Stimulated activated memory B cell treated with anti-CD40 and anti-IgM and Interleukin-4, amounts not matched to agents 10 μg/mL and 1 μg/mL and 100 μg/mL, for 72 hours (primary cell): Measurements from ENCODE around the gene GRM1.

ENCODE experiments used
- ATAC-seq: fragments of 150-1000 bp; cut with Tn5 transposase; 2 replicates; pipeline ENCODE4 v1.10.0; 2021
- H3K27ac Mint-ChIP-seq: one replicate; pipeline ENCODE4 v1.8.0; 2022; ENCODE audit warnings: mild to moderate bottlenecking, mixed read lengths
- H3K27me3 Mint-ChIP-seq: one replicate; pipeline ENCODE4 v1.8.0; 2022; ENCODE audit warnings: mixed read lengths
- H3K36me3 Mint-ChIP-seq: one replicate; pipeline ENCODE4 v1.8.0; 2022; ENCODE audit warnings: mixed read lengths
- H3K4me1 Mint-ChIP-seq: one replicate; pipeline ENCODE4 v1.8.0; 2022; ENCODE audit warnings: mixed read lengths
- H3K4me3 Mint-ChIP-seq: one replicate; pipeline ENCODE4 v1.8.0; 2022; ENCODE audit warnings: mild to moderate bottlenecking, moderate library complexity, mixed read lengths
- H3K9me3 Mint-ChIP-seq: one replicate; pipeline ENCODE4 v1.8.0; 2022; ENCODE audit warnings: mixed read lengths

Gene GRM1

GRCh38 chr6:146292506-146292905, 263.6 kb downstream of the GRM1 start:
- H3K27me3 Mint-ChIP-seq, result no peaks in the 10 kb centered on the region
- no peaks in the 10 kb centered on the region for H3K9me3 Mint-ChIP-seq
- no peak overlapping the region for H3K27ac Mint-ChIP-seq
- H3K36me3 Mint-ChIP-seq, result no peaks in the 10 kb centered on the region
- no peaks in the 10 kb centered on the region for H3K4me1 Mint-ChIP-seq
- H3K4me3 Mint-ChIP-seq, result no peak overlapping the region
- ATAC-seq, result no peak

DNA sequence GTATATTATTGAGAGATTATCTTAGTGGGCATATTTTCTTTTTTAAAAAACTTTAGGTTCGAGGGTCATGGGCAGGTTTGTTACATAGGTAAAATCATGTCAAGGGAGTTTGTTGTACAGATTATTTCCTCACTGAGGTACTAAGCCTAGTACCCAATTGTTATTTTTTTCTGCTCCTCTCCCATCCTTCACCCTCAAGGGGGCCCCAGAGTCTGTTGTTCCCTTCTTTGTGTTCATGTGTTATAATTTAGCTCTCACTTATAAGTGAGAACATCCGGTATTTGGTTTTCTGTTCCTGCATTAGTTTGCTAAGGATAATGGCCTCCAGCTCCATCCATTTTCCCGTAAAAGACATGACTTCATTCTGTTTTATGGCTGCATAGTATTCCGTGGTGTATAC, 266.8 kb downstream of the GRM1 start:
- Mint-ChIP-seq H3K4me1 (no peaks in the 10 kb centered on the region), H3K4me3 (no peak overlapping the region), H3K36me3 (no peaks in the 10 kb centered on the region), H3K9me3 (no peaks in the 10 kb centered on the region), H3K27ac (no peak overlapping the region), H3K27me3 (no peaks in the 10 kb centered on the region)
- no peak for ATAC-seq

- no peak for ATAC-seq
- H3K4me1 Mint-ChIP-seq, result no peaks in the 10 kb centered on the region
- H3K27ac Mint-ChIP-seq, result no peak overlapping the region
- no peaks in the 10 kb centered on the region for H3K27me3 Mint-ChIP-seq
- no peaks in the 10 kb centered on the region for H3K9me3 Mint-ChIP-seq
- H3K4me3 Mint-ChIP-seq, result no peak overlapping the region
- no peaks in the 10 kb centered on the region for H3K36me3 Mint-ChIP-seq
These were observed 269.0 kb downstream of the GRM1 start for GRCh38 chr6:146297815-146298214.

DNA sequence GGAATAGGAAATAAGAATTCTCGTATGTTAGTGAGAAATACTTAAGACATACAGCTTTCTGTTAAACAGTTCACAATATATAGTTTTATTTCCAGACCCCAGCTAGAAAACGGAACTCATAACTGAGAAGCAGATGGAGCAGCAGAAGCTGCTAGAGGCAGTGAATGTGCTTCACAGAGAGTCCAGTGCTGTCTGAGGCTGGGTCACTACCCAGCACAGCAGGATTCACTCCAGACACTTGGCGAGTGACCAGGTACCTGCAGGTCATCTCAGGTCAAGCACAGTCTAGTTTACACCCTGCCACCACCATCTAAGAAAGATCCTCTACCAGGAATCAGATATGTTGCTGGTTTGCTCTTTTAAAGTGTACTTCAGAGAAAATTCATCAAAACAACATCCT, 271.7 kb downstream of the GRM1 start:
- Mint-ChIP-seq H3K4me3 (no peak overlapping the region), H3K27ac (no peak overlapping the region), H3K27me3 (no peaks in the 10 kb centered on the region), H3K4me1 (no peaks in the 10 kb centered on the region), H3K9me3 (no peaks in the 10 kb centered on the region), H3K36me3 (no peaks in the 10 kb centered on the region)
- ATAC-seq, result no peak

- Mint-ChIP-seq H3K27me3 (no peaks in the 10 kb centered on the region), H3K27ac (no peak overlapping the region), H3K4me1 (no peaks in the 10 kb centered on the region), H3K36me3 (no peaks in the 10 kb centered on the region), H3K9me3 (no peaks in the 10 kb centered on the region), H3K4me3 (no peak overlapping the region)
- no peak for ATAC-seq
These were observed 272.9 kb downstream of the GRM1 start for GRCh38 chr6:146301764-146302163.

- no peak for ATAC-seq
- Mint-ChIP-seq H3K27me3 (no peaks in the 10 kb centered on the region), H3K9me3 (no peaks in the 10 kb centered on the region), H3K4me3 (no peak overlapping the region), H3K27ac (no peak overlapping the region), H3K4me1 (no peaks in the 10 kb centered on the region), H3K36me3 (no peaks in the 10 kb centered on the region)
These were observed 274.1 kb downstream of the GRM1 start for GRCh38 chr6:146302994-146303393.

DNA sequence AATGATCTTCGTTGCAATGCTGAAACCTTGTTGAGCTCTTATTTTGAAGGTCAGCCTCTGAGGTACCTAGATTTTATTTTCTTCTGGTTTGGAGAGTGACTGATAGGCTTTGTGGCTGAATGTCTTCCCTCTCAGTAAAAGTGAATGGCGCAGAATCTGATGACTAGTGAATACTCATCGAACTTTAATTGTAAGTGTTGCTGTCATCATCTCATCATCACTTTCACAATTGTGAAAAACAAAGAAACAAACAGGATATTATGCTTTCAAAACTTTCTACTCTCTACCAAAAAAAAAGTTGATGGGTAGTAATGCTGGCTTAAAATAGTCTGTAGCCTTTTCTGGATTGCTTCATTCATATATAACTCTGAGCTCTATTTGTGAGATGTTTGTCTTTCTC, 275.3 kb downstream of the GRM1 start:
- H3K9me3 Mint-ChIP-seq, result no peaks in the 10 kb centered on the region
- no peaks in the 10 kb centered on the region for H3K27me3 Mint-ChIP-seq
- H3K36me3 Mint-ChIP-seq, result no peaks in the 10 kb centered on the region
- H3K4me3 Mint-ChIP-seq, result no peak overlapping the region
- ATAC-seq, result no peak
- no peaks in the 10 kb centered on the region for H3K4me1 Mint-ChIP-seq
- H3K27ac Mint-ChIP-seq, result no peak overlapping the region

- Mint-ChIP-seq H3K27me3 (no peaks in the 10 kb centered on the region), H3K9me3 (no peaks in the 10 kb centered on the region), H3K4me3 (no peak overlapping the region), H3K36me3 (no peaks in the 10 kb centered on the region), H3K27ac (no peak overlapping the region), H3K4me1 (no peaks in the 10 kb centered on the region)
- no peak for ATAC-seq
These were observed 276.2 kb downstream of the GRM1 start for GRCh38 chr6:146305092-146305491.

DNA sequence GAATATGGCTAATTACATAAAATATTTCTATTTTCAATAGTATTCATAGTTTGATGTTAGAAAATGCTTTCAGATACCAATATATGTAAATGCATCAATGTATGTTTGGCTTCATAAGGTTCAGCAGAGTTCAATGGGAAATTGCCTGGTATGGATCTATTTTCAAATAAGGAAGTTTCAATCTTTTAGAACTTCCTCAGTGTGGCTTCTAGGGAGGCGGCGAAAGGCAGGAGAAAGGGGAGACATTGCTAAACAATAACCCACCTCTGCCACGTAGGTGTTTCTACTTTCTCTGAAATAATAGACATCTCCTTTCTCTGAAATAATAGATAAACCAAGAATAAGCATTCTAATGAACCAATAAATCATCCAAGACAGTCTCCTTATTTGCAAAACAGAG, 277.1 kb downstream of the GRM1 start:
- no peaks in the 10 kb centered on the region for H3K27me3 Mint-ChIP-seq
- H3K27ac Mint-ChIP-seq, result no peak overlapping the region
- H3K4me3 Mint-ChIP-seq, result no peak overlapping the region
- H3K36me3 Mint-ChIP-seq, result no peaks in the 10 kb centered on the region
- H3K9me3 Mint-ChIP-seq, result no peaks in the 10 kb centered on the region
- H3K4me1 Mint-ChIP-seq, result no peaks in the 10 kb centered on the region
- no peak for ATAC-seq

- H3K4me3 Mint-ChIP-seq, result no peak overlapping the region
- no peaks in the 10 kb centered on the region for H3K27me3 Mint-ChIP-seq
- no peak for ATAC-seq
- no peak overlapping the region for H3K27ac Mint-ChIP-seq
- H3K9me3 Mint-ChIP-seq, result no peaks in the 10 kb centered on the region
- H3K4me1 Mint-ChIP-seq, result no peaks in the 10 kb centered on the region
- H3K36me3 Mint-ChIP-seq, result no peaks in the 10 kb centered on the region
These were observed 281.8 kb downstream of the GRM1 start for GRCh38 chr6:146310628-146311027.

- Mint-ChIP-seq H3K4me1 (no peaks in the 10 kb centered on the region), H3K27me3 (no peaks in the 10 kb centered on the region), H3K27ac (no peak overlapping the region), H3K9me3 (no peaks in the 10 kb centered on the region), H3K4me3 (no peak overlapping the region), H3K36me3 (no peaks in the 10 kb centered on the region)
- ATAC-seq, result no peak
These were observed 282.2 kb downstream of the GRM1 start for GRCh38 chr6:146311079-146311478.

DNA sequence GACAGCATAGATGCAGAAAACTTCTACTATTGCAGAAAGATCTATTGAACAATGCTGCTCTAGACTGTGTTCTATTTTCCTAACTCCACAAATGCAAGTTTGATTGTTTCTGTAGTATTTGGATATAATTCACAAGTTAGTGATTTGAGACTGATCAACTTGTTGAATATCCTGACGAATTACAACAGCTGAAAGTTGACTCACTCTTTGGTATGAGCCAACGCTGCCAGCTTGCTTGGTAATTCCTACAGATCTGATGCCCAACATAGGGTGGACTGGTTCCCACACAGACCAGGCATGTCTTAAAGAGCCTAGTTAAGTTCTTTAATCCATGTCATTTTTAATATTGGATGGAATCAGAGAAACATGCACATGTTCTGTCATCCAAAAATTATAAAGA, 283.7 kb downstream of the GRM1 start:
- Mint-ChIP-seq H3K9me3 (no peaks in the 10 kb centered on the region), H3K27me3 (no peaks in the 10 kb centered on the region), H3K4me1 (no peaks in the 10 kb centered on the region), H3K36me3 (no peaks in the 10 kb centered on the region), H3K4me3 (no peak overlapping the region), H3K27ac (no peak overlapping the region)
- no peak for ATAC-seq

DNA sequence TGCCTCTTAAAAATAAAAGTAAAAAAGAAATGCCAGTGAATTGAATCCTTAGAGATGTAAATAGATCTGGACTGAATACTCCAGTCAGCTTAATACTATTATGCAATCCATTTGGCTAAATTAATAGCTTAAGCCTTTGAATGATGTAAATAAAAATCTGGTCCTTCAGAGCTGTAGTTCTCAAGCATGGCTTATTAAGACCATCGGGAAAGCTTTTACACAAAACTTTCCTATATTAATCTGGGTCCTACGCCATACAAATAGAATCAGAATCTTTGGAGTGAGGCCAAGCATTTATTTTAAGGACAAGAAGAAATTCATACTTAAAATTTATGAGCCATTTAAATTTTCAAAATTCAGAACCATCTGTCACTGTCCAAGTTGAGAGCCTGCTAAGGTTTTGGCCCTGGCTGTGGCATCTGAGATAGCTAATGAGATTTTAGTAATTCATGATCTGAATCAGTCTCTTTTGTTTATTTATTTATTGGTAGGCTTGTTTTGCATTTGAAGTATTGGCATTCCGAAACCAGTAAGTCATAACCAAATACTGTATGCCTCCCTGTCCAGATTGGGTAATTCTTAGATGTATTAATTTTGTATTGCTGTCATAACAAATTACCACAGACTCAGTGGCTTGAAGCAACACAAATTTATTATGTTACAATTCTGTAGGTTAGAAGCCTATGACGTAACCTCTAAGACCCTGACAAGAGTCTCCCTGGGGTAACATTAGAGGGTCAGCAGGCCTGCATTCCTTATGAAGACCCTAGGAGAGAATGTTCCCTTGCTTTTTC, 286.7 kb downstream of the GRM1 start:
- H3K27me3 Mint-ChIP-seq, result no peaks in the 10 kb centered on the region
- H3K4me1 Mint-ChIP-seq, result no peaks in the 10 kb centered on the region
- ATAC-seq, result no peak
- H3K9me3 Mint-ChIP-seq, result no peaks in the 10 kb centered on the region
- no peak overlapping the region for H3K4me3 Mint-ChIP-seq
- H3K36me3 Mint-ChIP-seq, result no peaks in the 10 kb centered on the region
- no peak overlapping the region for H3K27ac Mint-ChIP-seq

DNA sequence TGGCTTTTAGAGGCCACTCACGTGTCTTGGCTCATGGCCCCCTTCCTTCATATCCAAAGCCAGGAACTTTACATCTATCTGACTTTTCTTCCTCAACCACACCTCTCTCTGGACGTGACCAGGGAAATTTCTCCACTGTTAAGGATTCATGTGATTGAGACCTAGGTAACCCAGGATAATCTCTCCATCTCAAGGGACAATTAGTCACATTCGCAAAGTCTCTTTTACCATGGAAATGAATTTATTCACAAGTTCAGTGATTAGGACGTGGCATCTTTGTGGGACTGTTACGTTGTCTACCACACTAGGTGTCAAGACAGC, 287.3 kb downstream of the GRM1 start:
- Mint-ChIP-seq H3K4me3 (no peak overlapping the region), H3K27me3 (no peaks in the 10 kb centered on the region), H3K36me3 (no peaks in the 10 kb centered on the region), H3K27ac (no peak overlapping the region), H3K9me3 (no peaks in the 10 kb centered on the region), H3K4me1 (no peaks in the 10 kb centered on the region)
- no peak for ATAC-seq

DNA sequence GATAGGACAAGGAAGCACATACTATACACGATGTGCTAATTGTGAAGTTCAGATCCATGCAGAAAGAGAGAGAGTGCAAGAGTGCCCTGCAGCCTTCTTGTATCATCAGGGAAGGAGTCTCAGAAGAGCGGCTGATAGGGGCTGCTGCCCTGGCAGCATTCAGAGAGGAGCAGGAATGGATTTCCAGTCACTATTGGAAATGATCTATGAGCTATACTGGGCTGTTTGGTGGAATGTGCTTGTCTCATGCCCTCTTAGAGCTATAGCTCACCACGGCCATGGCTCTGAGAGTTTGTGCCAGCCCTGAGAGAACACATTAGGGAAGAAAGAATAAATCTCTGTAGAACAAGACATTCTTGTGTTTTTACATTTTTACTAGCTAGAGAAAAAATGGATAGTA, 302.2 kb downstream of the GRM1 start:
- no peaks in the 10 kb centered on the region for H3K27me3 Mint-ChIP-seq
- H3K9me3 Mint-ChIP-seq, result peaks cover 5% of the 10 kb centered on the region
- no peaks in the 10 kb centered on the region for H3K36me3 Mint-ChIP-seq
- ATAC-seq, result no peak
- no peak overlapping the region for H3K4me3 Mint-ChIP-seq
- no peak overlapping the region for H3K27ac Mint-ChIP-seq
- H3K4me1 Mint-ChIP-seq, result no peaks in the 10 kb centered on the region

- Mint-ChIP-seq H3K36me3 (no peaks in the 10 kb centered on the region), H3K4me3 (no peak overlapping the region), H3K27me3 (no peaks in the 10 kb centered on the region), H3K27ac (no peak overlapping the region), H3K9me3 (peaks cover 9% of the 10 kb centered on the region), H3K4me1 (no peaks in the 10 kb centered on the region)
- no peak for ATAC-seq
These were observed 306.5 kb downstream of the GRM1 start for GRCh38 chr6:146335336-146335735.

- Mint-ChIP-seq H3K27me3 (no peaks in the 10 kb centered on the region), H3K36me3 (no peaks in the 10 kb centered on the region), H3K4me3 (no peak overlapping the region), H3K9me3 (peaks cover 9% of the 10 kb centered on the region), H3K27ac (no peak overlapping the region), H3K4me1 (no peaks in the 10 kb centered on the region)
- ATAC-seq, result no peak
These were observed 307.3 kb downstream of the GRM1 start for GRCh38 chr6:146336191-146336590.
